Activated CD4-positive, alpha-beta T cell treated with anti-CD3 and anti-CD28 coated beads, Interleukin-2, amount 50 U/mL, for 24 hours (primary cell): ENCODE results near the gene TSPAN9.

Experiments used
- DNase-seq, 2 donors: peaks; one replicate each; pipeline ENCODE4 v3.0.0-alpha.2; 2020; ENCODE audit warnings: low read depth in 1 of 2, low spot score in 1 of 2

The TSPAN9 gene

GRCh38 chr12:3220382-3221321 is 143.5 kb downstream of the TSPAN9 start:
- no peak for DNase-seq

- DNase-seq, result no peak
Measured at GRCh38 chr12:3222306-3222705, 145.1 kb downstream of the TSPAN9 start.

GRCh38 chr12:3222979-3223378 is 145.8 kb downstream of the TSPAN9 start:
- no peak for DNase-seq

GRCh38 chr12:3223601-3224529 is 146.7 kb downstream of the TSPAN9 start:
- DNase-seq, result no peak

GRCh38 chr12:3224530-3224903 is 147.3 kb downstream of the TSPAN9 start:
- DNase-seq, result no peak

GRCh38 chr12:3225154-3225795 is 148.1 kb downstream of the TSPAN9 start:
- DNase-seq, result no peak

GRCh38 chr12:3225796-3226180 is 148.6 kb downstream of the TSPAN9 start:
- no peak for DNase-seq

GRCh38 chr12:3226264-3226663 is 149.1 kb downstream of the TSPAN9 start:
- DNase-seq, result no peak

GRCh38 chr12:3227076-3227975 is 150.1 kb downstream of the TSPAN9 start:
- no peak for DNase-seq

GRCh38 chr12:3228552-3228951 is 151.4 kb downstream of the TSPAN9 start:
- no peak for DNase-seq

- no peak for DNase-seq
Measured at GRCh38 chr12:3229577-3229976, 152.4 kb downstream of the TSPAN9 start.

GRCh38 chr12:3230758-3231375 is 153.7 kb downstream of the TSPAN9 start:
- DNase-seq, result no peak

- DNase-seq, result no peak
Measured at GRCh38 chr12:3231399-3231876, 154.3 kb downstream of the TSPAN9 start.

GRCh38 chr12:3233797-3234196 is 156.6 kb downstream of the TSPAN9 start:
- DNase-seq, result no peak

GRCh38 chr12:3236345-3237187 is 159.4 kb downstream of the TSPAN9 start:
- DNase-seq, result no peak

- DNase-seq, result no peak
Measured at GRCh38 chr12:3238196-3238595, 161.0 kb downstream of the TSPAN9 start.

- DNase-seq, result no peak
Measured at GRCh38 chr12:3241621-3242020, 164.4 kb downstream of the TSPAN9 start.

- no peak for DNase-seq
Measured at GRCh38 chr12:3242199-3242863, 165.2 kb downstream of the TSPAN9 start.
